HL-60 (cell line): Measurements from ENCODE around the gene PBX3.

Experiments used
- DNase-seq, 2 experiments: peaks; one replicate each; pipeline ENCODE4 v3.0.0-alpha.2; 2010 to 2020; ENCODE audit warnings: low read depth in 1 of 2, low spot score in 1 of 2
- H3K27ac ChIP-seq: fragments of 250-450 bp; sonication (Bioruptor Pico); replicated peaks from 2 replicates; pipeline ENCODE4 v1.5.1; 2020; ENCODE audit warnings: mild to moderate bottlenecking, moderate library complexity
- H3K27me3 ChIP-seq: fragments of 250-450 bp; sonication (Bioruptor Pico); 2 replicates; pipeline ENCODE4 v1.5.1; 2021; ENCODE audit warnings: mild to moderate bottlenecking, moderate library complexity; ENCODE audit not compliant: insufficient read depth, poor library complexity, severe bottlenecking
- H3K4me3 ChIP-seq: replicated peaks from 2 replicates; pipeline ENCODE4 v1.5.1; 2011; ENCODE audit warnings: mild to moderate bottlenecking, control low read depth, low read length; ENCODE audit not compliant: insufficient read depth
- CTCF ChIP-seq: IDR thresholded peaks from one replicate; pipeline ENCODE4 v1.5.1; 2011; ENCODE audit warnings: low read length, control low read depth, inconsistent platforms; ENCODE audit not compliant: insufficient read depth
- GABPA ChIP-seq: IDR thresholded peaks from 2 replicates; pipeline ENCODE4 v1.6.1; 2012; ENCODE audit warnings: low read depth
- POLR2AphosphoS5 ChIP-seq: IDR thresholded peaks from 2 replicates; pipeline ENCODE4 v1.6.1; 2012; ENCODE audit warnings: low read depth
- REST ChIP-seq: IDR thresholded peaks from 2 replicates; pipeline ENCODE4 v1.6.1; 2012; ENCODE audit warnings: low read depth; ENCODE audit not compliant: insufficient replicate concordance
- SPI1 ChIP-seq: IDR thresholded peaks from 2 replicates; pipeline ENCODE4 v1.6.1; 2012; ENCODE audit warnings: low read depth, mild to moderate bottlenecking, borderline replicate concordance

The PBX3 gene

GRCh38 chr9:125948887-125949596 is 201.9 kb downstream of the PBX3 start:
- Histone ChIP-seq H3K27me3 (no peaks in the 10 kb centered on the region), H3K27ac (no peak overlapping the region), H3K4me3 (no peak overlapping the region)
- TF ChIP-seq GABPA = no peak
- no peak for TF ChIP-seq POLR2AphosphoS5
- no peak for TF ChIP-seq REST
- TF ChIP-seq SPI1 = no peak
- TF ChIP-seq CTCF = no peak
- DNase-seq = no peak

GRCh38 chr9:125949703-125950460 is 202.7 kb downstream of the PBX3 start:
- no peaks in the 10 kb centered on the region for H3K27me3 ChIP-seq
- no peak for DNase-seq
- no peak for TF ChIP-seq SPI1
- TF ChIP-seq POLR2AphosphoS5 = no peak
- TF ChIP-seq CTCF = no peak
- no peak for TF ChIP-seq GABPA
- no peak for TF ChIP-seq REST
- H3K4me3 ChIP-seq = no peak overlapping the region
- no peak overlapping the region for H3K27ac ChIP-seq

GRCh38 chr9:125950880-125951471 is 203.8 kb downstream of the PBX3 start:
- H3K27me3 ChIP-seq = no peaks in the 10 kb centered on the region
- H3K27ac ChIP-seq = no peak overlapping the region
- TF ChIP-seq REST = no peak
- no peak for TF ChIP-seq POLR2AphosphoS5
- TF ChIP-seq SPI1 = no peak
- no peak for TF ChIP-seq CTCF
- TF ChIP-seq GABPA = no peak
- no peak for DNase-seq
- no peak overlapping the region for H3K4me3 ChIP-seq
